ENCODE measurements around the gene DHRS3.

- TF ChIP-seq, protein P1, sequence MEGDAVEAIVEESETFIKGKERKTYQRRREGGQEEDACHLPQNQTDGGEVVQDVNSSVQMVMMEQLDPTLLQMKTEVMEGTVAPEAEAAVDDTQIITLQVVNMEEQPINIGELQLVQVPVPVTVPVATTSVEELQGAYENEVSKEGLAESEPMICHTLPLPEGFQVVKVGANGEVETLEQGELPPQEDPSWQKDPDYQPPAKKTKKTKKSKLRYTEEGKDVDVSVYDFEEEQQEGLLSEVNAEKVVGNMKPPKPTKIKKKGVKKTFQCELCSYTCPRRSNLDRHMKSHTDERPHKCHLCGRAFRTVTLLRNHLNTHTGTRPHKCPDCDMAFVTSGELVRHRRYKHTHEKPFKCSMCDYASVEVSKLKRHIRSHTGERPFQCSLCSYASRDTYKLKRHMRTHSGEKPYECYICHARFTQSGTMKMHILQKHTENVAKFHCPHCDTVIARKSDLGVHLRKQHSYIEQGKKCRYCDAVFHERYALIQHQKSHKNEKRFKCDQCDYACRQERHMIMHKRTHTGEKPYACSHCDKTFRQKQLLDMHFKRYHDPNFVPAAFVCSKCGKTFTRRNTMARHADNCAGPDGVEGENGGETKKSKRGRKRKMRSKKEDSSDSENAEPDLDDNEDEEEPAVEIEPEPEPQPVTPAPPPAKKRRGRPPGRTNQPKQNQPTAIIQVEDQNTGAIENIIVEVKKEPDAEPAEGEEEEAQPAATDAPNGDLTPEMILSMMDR (IDR thresholded peaks at IDR 0.05) = no peak
- no peak for TF ChIP-seq POLR2A (IDR thresholded peaks at IDR 0.05)
Measured at GRCh38 chr1:12643079-12643478, 25.1 kb upstream of the DHRS3 start.
